HuH-7 (cell line): ENCODE results near the gene GRIFIN.

Experiments
- DNase-seq: peaks from one replicate; pipeline ENCODE4 v3.0.0; 2011; ENCODE audit warnings: low spot score

Gene GRIFIN

GRCh38 chr7:2498708-2499107 is 22.5 kb upstream of the GRIFIN start:
- DNase-seq, result no peak

GRCh38 chr7:2497500-2498336 is 21.5 kb upstream of the GRIFIN start:
- no peak for DNase-seq

GRCh38 chr7:2497065-2497464 is 20.9 kb upstream of the GRIFIN start:
- no peak for DNase-seq

GRCh38 chr7:2496375-2496774 is 20.2 kb upstream of the GRIFIN start:
- DNase-seq, result no peak

- no peak for DNase-seq
Observed at GRCh38 chr7:2495418-2496299, 19.5 kb upstream of the GRIFIN start.

GRCh38 chr7:2494191-2495130 is 18.3 kb upstream of the GRIFIN start:
- no peak for DNase-seq

- DNase-seq, result no peak
Observed at GRCh38 chr7:2493205-2494164, 17.3 kb upstream of the GRIFIN start.

- no peak for DNase-seq
Observed at GRCh38 chr7:2492038-2492437, 15.8 kb upstream of the GRIFIN start.

- DNase-seq, result no peak
Observed at GRCh38 chr7:2490181-2490651, 14.0 kb upstream of the GRIFIN start.

GRCh38 chr7:2488681-2489080 is 12.5 kb upstream of the GRIFIN start:
- no peak for DNase-seq

- no peak for DNase-seq
Observed at GRCh38 chr7:2488272-2488645, 12.1 kb upstream of the GRIFIN start.

- no peak for DNase-seq
Observed at GRCh38 chr7:2487586-2488271, 11.5 kb upstream of the GRIFIN start.

GRCh38 chr7:2484868-2485267 is 8.7 kb upstream of the GRIFIN start:
- DNase-seq, result no peak

- no peak for DNase-seq
Observed at GRCh38 chr7:2483494-2483893, 7.3 kb upstream of the GRIFIN start.

- no peak for DNase-seq
Observed at GRCh38 chr7:2482725-2483451, 6.7 kb upstream of the GRIFIN start.

- no peak for DNase-seq
Observed at GRCh38 chr7:2481195-2481594, 5.0 kb upstream of the GRIFIN start.

- no peak for DNase-seq
Observed at GRCh38 chr7:2480070-2480408, 3.8 kb upstream of the GRIFIN start.

GRCh38 chr7:2479276-2480069 is 3.3 kb upstream of the GRIFIN start:
- DNase-seq, result no peak

GRCh38 chr7:2478800-2479199 is 2.6 kb upstream of the GRIFIN start:
- DNase-seq, result no peak
